SU-DHL-6 (cell line): ENCODE results near the gene RBP4.

Source experiments
- CTCF ChIP-seq: fragments of 200-600 bp; sonication (generic); IDR thresholded peaks from one replicate; pipeline ENCODE4 v1.5.1; 2017; ENCODE audit warnings: antibody characterized with exemption, mild to moderate bottlenecking, low read length, moderate library complexity; ENCODE audit not compliant: insufficient read depth, poor library complexity, severe bottlenecking
- EZH2phosphoT487 ChIP-seq: fragments of 200-600 bp; sonication (generic), shearing (Covaris generic); conservative IDR thresholded peaks from 2 replicates; pipeline ENCODE4 v1.6.1; 2018; ENCODE audit warnings: mild to moderate bottlenecking, antibody characterized with exemption, low read length, moderate library complexity, mixed read lengths

- TF ChIP-seq CTCF (no peak), EZH2phosphoT487 (no peak)
These were observed 27.8 kb upstream of the RBP4 start for GRCh38 chr10:93628858-93629257.
